HuH-7.5 (cell line): ENCODE results near the gene PRKG1.

Experiments
- DNase-seq: peaks from one replicate; pipeline ENCODE4 v3.0.0; 2011; ENCODE audit warnings: low spot score

PRKG1 gene

GRCh38 chr10:51074238-51075028 lies at the start of gene PRKG1:
Gene PRKG1 (plus strand): TSS chr10:51074487.
- DNase-seq, result peak; percentile 32

GRCh38 chr10:51028420-51028819 lies 45.9 kb upstream of the PRKG1 start:
- DNase-seq, result no peak

GRCh38 chr10:51029172-51029641 lies 45.1 kb upstream of the PRKG1 start:
- no peak for DNase-seq

GRCh38 chr10:51030480-51030879 lies 43.8 kb upstream of the PRKG1 start:
- no peak for DNase-seq

- DNase-seq, result no peak
Measured at GRCh38 chr10:51031950-51032349, 42.3 kb upstream of the PRKG1 start.

- no peak for DNase-seq
Measured at GRCh38 chr10:51034769-51035168, 39.5 kb upstream of the PRKG1 start.

- no peak for DNase-seq
Measured at GRCh38 chr10:51035344-51035743, 38.9 kb upstream of the PRKG1 start.

- DNase-seq, result no peak
Measured at GRCh38 chr10:51045871-51046270, 28.4 kb upstream of the PRKG1 start.

- no peak for DNase-seq
Measured at GRCh38 chr10:51046654-51047053, 27.6 kb upstream of the PRKG1 start.

- no peak for DNase-seq
Measured at GRCh38 chr10:51047857-51048256, 26.4 kb upstream of the PRKG1 start.

GRCh38 chr10:51048792-51049191 lies 25.5 kb upstream of the PRKG1 start:
- no peak for DNase-seq

- DNase-seq, result no peak
Measured at GRCh38 chr10:51052163-51052562, 22.1 kb upstream of the PRKG1 start.

- DNase-seq, result no peak
Measured at GRCh38 chr10:51057925-51058324, 16.4 kb upstream of the PRKG1 start.

GRCh38 chr10:51063166-51063565 lies 11.1 kb upstream of the PRKG1 start:
- no peak for DNase-seq

- DNase-seq, result no peak
Measured at GRCh38 chr10:51063659-51064535, 10.4 kb upstream of the PRKG1 start.

- no peak for DNase-seq
Measured at GRCh38 chr10:51066231-51066630, 8.1 kb upstream of the PRKG1 start.

- no peak for DNase-seq
Measured at GRCh38 chr10:51072210-51072609, 2.1 kb upstream of the PRKG1 start.

GRCh38 chr10:51072921-51073434 lies 1.3 kb upstream of the PRKG1 start:
- no peak for DNase-seq

- peak; percentile 13 for DNase-seq
Measured at GRCh38 chr10:51073453-51074237, 642 bp upstream of the PRKG1 start.

- no peak for DNase-seq
Measured at GRCh38 chr10:51075043-51075872, 971 bp downstream of the PRKG1 start.

- DNase-seq, result no peak
Measured at GRCh38 chr10:51075873-51076229, 1.6 kb downstream of the PRKG1 start.
